Keratinocyte (primary cell): ENCODE data around the gene RAP1GAP.

Experiments used
- CTCF ChIP-seq, 3 experiments: IDR thresholded peaks in 1 of 3; conservative IDR thresholded peaks in 1 of 3; optimal IDR thresholded peaks in 1 of 3; 2 replicates in 2 of 3; 3 replicates in 1 of 3; pipeline versions ENCODE3 to v1.5.1; 2011; ENCODE audit warnings: low read length in 3 of 3, mild to moderate bottlenecking in 3 of 3, moderate library complexity in 2 of 3, control low read depth in 1 of 3, inconsistent platforms in 1 of 3; ENCODE audit not compliant: insufficient read depth in 2 of 3; ENCODE audit errors: extremely low read depth in 1 of 3
- EZH2 ChIP-seq: IDR thresholded peaks from one replicate; pipeline ENCODE4 v1.6.1; 2012; ENCODE audit warnings: inconsistent platforms, mild to moderate bottlenecking, low read length, moderate library complexity

- TF ChIP-seq CTCF (optimal IDR thresholded peaks at IDR 0.05 in 1 of 3, IDR thresholded peaks at IDR 0.05 in 1 of 3, conservative IDR thresholded peaks at IDR 0.05 in 1 of 3; ENCODE audit: extremely low read depth in 1 of 3, insufficient read depth in 2 of 3, low read length in 3 of 3) (no peak), EZH2 (no peak)
These were observed 5.8 kb upstream of the RAP1GAP start for GRCh38 chr1:21674957-21675356.
